BLaER1 treated with 17β-estradiol and CSF1 and Interleukin-3, amounts not matched to agents 10 nM and 100 nM (cell line): ENCODE data around the gene CCDC180.
"Not testable (repeated sequence)": the region's sequence is repeated elsewhere in the genome, so short reads cannot be mapped to it uniquely, and the experiment has no call there.

Experiments used
- H3K27ac ChIP-seq, 11 experiments: shearing (Covaris generic); formaldehyde crosslinking; 2 replicates each; pipeline ENCODE4 v1.8.1; 2022
- H3K27me3 ChIP-seq, 11 experiments: shearing (Covaris generic); formaldehyde crosslinking; 2 replicates each; pipeline ENCODE4 v1.8.1; 2022
- H3K36me3 ChIP-seq, 11 experiments: shearing (Covaris generic); formaldehyde crosslinking; 2 replicates each; pipeline ENCODE4 v1.8.1; 2022
- H3K4me1 ChIP-seq, 10 experiments: shearing (Covaris generic); formaldehyde crosslinking; 2 replicates each; pipeline ENCODE4 v1.8.1; 2022
- H3K4me2 ChIP-seq, 11 experiments: shearing (Covaris generic); formaldehyde crosslinking; 2 replicates each; pipeline ENCODE4 v1.8.1; 2022
- H3K4me3 ChIP-seq, 10 experiments: shearing (Covaris generic); formaldehyde crosslinking; 2 replicates each; pipeline ENCODE4 v1.8.1; 2022
- H3K9ac ChIP-seq, 11 experiments: shearing (Covaris generic); formaldehyde crosslinking; 2 replicates each; pipeline ENCODE4 v1.8.1; 2022
- H3K9me3 ChIP-seq, 11 experiments: shearing (Covaris generic); formaldehyde crosslinking; replicated peaks in 1 of 11; 2 replicates each; pipeline ENCODE4 v1.8.1; 2022
- H4K20me1 ChIP-seq, 11 experiments: shearing (Covaris generic); formaldehyde crosslinking; 2 replicates each; pipeline ENCODE4 v1.8.1; 2022
- Cebpa-rat ChIP-seq, 11 experiments: shearing (Covaris generic); IDR thresholded peaks; 2 replicates each; pipeline ENCODE4 v1.8.1; 2022

Gene CCDC180

DNA sequence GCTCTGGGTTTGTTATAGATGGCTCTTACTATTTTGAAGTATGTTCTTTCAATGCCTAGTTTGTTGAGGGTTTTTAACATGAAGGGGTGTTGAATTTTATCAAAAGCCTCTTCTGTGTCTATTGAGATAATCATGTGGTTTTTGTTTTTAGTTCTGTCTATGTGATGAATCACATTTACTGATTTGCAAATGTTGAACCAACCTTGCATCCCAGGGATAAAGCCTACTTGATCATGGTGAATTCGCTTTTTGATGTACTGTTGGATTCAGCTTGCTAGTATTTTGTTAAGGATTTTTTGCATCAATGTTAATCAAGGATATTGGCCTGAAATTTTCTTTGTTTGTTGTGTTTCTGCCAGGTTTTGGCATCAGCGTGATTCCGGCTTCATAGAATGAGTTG lies 25.5 kb downstream of the CCDC180 start:
- Histone ChIP-seq H3K9me3 (peaks cover 0 to 12% (median 5%) of the 10 kb centered on the region in 11 experiments; a peak in 10 of 22 replicates), H3K27ac (no peak overlapping the region), H3K4me3 (no peak overlapping the region), H3K9ac (no peak overlapping the region), H3K27me3 (no peaks in the 10 kb centered on the region), H3K4me1 (no peaks in the 10 kb centered on the region), H4K20me1 (no peaks in the 10 kb centered on the region), H3K36me3 (no peaks in the 10 kb centered on the region), H3K4me2 (no peak overlapping the region)
- no peak for TF ChIP-seq Cebpa-rat (IDR thresholded peaks at IDR 0.05)

DNA sequence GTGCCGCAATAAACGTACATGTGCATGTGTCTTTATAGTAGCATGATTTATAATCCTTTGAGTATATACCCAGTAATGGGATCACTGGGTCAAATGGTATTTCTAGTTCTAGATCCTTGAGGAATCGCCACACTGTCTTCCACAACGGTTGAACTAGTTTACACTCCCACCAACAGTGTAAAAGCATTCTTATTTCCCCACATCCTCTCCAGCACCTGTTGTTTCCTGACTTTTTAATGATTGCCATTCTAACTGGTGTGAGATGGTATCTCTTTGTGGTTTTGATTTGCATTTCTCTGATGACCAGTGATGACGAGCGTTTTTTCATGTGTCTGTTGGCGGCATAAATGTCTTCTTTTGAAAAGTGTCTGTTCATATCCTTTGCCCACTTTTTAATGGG lies 28.2 kb downstream of the CCDC180 start:
- H3K27me3 ChIP-seq, H4K20me1 ChIP-seq, H3K36me3 ChIP-seq, H3K4me3 ChIP-seq, H3K4me2 ChIP-seq, H3K9ac ChIP-seq, H3K4me1 ChIP-seq, H3K27ac ChIP-seq: not testable (repeated sequence)
- peaks cover 0 to 12% (median 8%) of the 10 kb centered on the region in 11 experiments; a peak in 10 of 22 replicates for H3K9me3 ChIP-seq

DNA sequence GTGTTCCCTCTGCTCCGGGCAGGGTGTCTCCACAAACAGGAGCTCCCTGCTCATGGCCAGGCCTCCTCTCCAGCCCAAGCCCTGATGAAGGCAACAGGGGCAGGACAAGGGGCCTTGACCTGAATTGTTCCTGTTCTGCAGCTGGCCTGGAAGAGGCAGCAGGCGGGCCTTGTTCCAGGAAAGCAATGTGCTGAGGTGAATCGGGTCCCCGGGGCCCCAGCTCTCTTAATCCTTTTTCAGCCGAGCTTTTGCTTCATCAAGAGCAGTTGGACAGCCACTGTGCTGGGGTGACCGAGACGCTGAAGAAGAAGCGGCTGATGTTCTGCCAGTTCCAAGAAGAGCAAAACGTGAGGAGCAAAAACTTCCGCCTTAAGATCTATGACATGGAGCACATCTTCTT lies 41.4 kb downstream of the CCDC180 start:
- Histone ChIP-seq H3K9ac (no peak overlapping the region), H3K27ac (no peak overlapping the region), H3K4me2 (no peak overlapping the region), H3K4me1 (no peaks in the 10 kb centered on the region), H3K27me3 (no peaks in the 10 kb centered on the region), H3K36me3 (no peaks in the 10 kb centered on the region), H4K20me1 (no peaks in the 10 kb centered on the region), H3K4me3 (no peak overlapping the region), H3K9me3 (no peaks in the 10 kb centered on the region)
- no peak for TF ChIP-seq Cebpa-rat (IDR thresholded peaks at IDR 0.05)

- H3K27me3 ChIP-seq = no peaks in the 10 kb centered on the region
- no peaks in the 10 kb centered on the region for H3K9me3 ChIP-seq
- H4K20me1 ChIP-seq = no peaks in the 10 kb centered on the region
- H3K27ac ChIP-seq = no peak overlapping the region
- H3K9ac ChIP-seq = no peak overlapping the region
- no peak overlapping the region for H3K4me3 ChIP-seq
- no peaks in the 10 kb centered on the region for H3K4me1 ChIP-seq
- no peak overlapping the region for H3K4me2 ChIP-seq
- TF ChIP-seq Cebpa-rat (IDR thresholded peaks at IDR 0.05) = no peak
- H3K36me3 ChIP-seq = no peaks in the 10 kb centered on the region
Observed at GRCh38 chr9:97349400-97349799, 41.9 kb downstream of the CCDC180 start.

DNA sequence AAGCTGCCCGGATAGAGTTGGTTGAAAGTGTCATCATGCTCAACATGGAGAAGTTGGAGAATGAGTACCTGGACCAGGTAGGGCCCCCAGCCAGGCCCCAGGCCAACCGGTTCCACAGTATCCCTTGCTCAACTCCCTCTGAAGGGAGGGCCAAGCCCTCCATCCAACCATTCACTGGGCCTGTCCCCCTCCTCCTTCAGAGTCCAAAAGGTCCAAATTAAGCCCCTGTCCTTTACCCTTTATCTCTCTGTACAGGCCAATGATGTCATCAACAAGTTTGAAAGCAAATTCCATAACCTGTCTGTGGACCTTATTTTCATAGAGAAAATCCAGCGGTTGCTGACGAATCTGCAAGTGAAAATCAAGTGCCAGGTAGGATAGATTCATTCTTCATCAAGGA lies 47.2 kb downstream of the CCDC180 start:
- Histone ChIP-seq H3K4me1 (peaks cover 0 to 20% (median 14%) of the 10 kb centered on the region in 10 experiments; a peak in 15 of 20 replicates), H3K27ac (no peak overlapping the region), H3K4me3 (no peak overlapping the region), H3K36me3 (no peaks in the 10 kb centered on the region), H3K4me2 (no peak overlapping the region), H3K27me3 (no peaks in the 10 kb centered on the region), H4K20me1 (no peaks in the 10 kb centered on the region), H3K9ac (no peak overlapping the region), H3K9me3 (no peaks in the 10 kb centered on the region)
- TF ChIP-seq Cebpa-rat (IDR thresholded peaks at IDR 0.05) = no peak

- H3K36me3 ChIP-seq = no peaks in the 10 kb centered on the region
- no peaks in the 10 kb centered on the region for H4K20me1 ChIP-seq
- no peak for TF ChIP-seq Cebpa-rat (IDR thresholded peaks at IDR 0.05)
- no peaks in the 10 kb centered on the region for H3K27me3 ChIP-seq
- H3K9ac ChIP-seq = no peak overlapping the region
- H3K4me2 ChIP-seq = no peak overlapping the region
- H3K9me3 ChIP-seq = no peaks in the 10 kb centered on the region
- H3K4me3 ChIP-seq = no peak overlapping the region
- H3K4me1 ChIP-seq = peaks cover 0 to 20% (median 14%) of the 10 kb centered on the region in 10 experiments; a peak in 15 of 20 replicates
- no peak overlapping the region for H3K27ac ChIP-seq
Observed at GRCh38 chr9:97357056-97357455, 49.6 kb downstream of the CCDC180 start.
